Hepatocyte (in vitro differentiated cells): Measurements from ENCODE around the gene DAAM2. TPM values are rescaled to one million over a fixed set of nuclear protein-coding genes. Genes with fewer than 3 reads are reported as not detected.

ENCODE experiments used
- DNase-seq: peaks from one replicate; pipeline ENCODE4 v3.0.0-alpha.2; 2016; ENCODE audit warnings: low spot score
- H2AFZ ChIP-seq: fragments of 200-600 bp; sonication (generic); 2 replicates; pipeline ENCODE4 v1.6.0; 2016; ENCODE audit warnings: antibody characterized with exemption, mild to moderate bottlenecking
- H3K27ac ChIP-seq: fragments of 200-600 bp; sonication (generic); 2 replicates; pipeline ENCODE4 v1.5.1; 2016; ENCODE audit warnings: mild to moderate bottlenecking
- H3K27me3 ChIP-seq: fragments of 200-600 bp; sonication (generic); 2 replicates; pipeline ENCODE4 v1.6.1; 2016
- H3K36me3 ChIP-seq: fragments of 200-600 bp; sonication (generic); replicated peaks from 2 replicates; pipeline ENCODE4 v1.5.1; 2016; ENCODE audit warnings: low read depth; ENCODE audit not compliant: insufficient read depth
- H3K4me1 ChIP-seq: fragments of 200-600 bp; sonication (generic); 2 replicates; pipeline ENCODE4 v1.5.1; 2016; ENCODE audit warnings: mild to moderate bottlenecking, moderate library complexity; ENCODE audit not compliant: insufficient read depth
- H3K4me2 ChIP-seq: fragments of 200-600 bp; sonication (generic); 2 replicates; pipeline ENCODE4 v1.6.0; 2016
- H3K4me3 ChIP-seq: fragments of 200-600 bp; sonication (generic); 2 replicates; pipeline ENCODE4 v1.5.1; 2016; ENCODE audit warnings: mild to moderate bottlenecking
- H3K79me2 ChIP-seq: fragments of 200-600 bp; sonication (generic); 2 replicates; pipeline ENCODE4 v1.6.0; 2017; ENCODE audit warnings: mild to moderate bottlenecking
- H3K9me2 ChIP-seq: fragments of 200-600 bp; sonication (generic); replicated peaks from 2 replicates; pipeline ENCODE4 v1.6.0; 2017; ENCODE audit warnings: mild to moderate bottlenecking; ENCODE audit not compliant: insufficient read depth
- H3K9me3 ChIP-seq: fragments of 200-600 bp; sonication (generic); 2 replicates; pipeline ENCODE4 v1.5.1; 2016; ENCODE audit warnings: low read depth, mild to moderate bottlenecking
- H4K20me1 ChIP-seq: fragments of 200-600 bp; sonication (generic); 2 replicates; pipeline ENCODE4 v1.6.0; 2016; ENCODE audit warnings: mild to moderate bottlenecking; ENCODE audit not compliant: insufficient read depth, poor library complexity, severe bottlenecking
- EZH2 ChIP-seq: fragments of 200-600 bp; sonication (generic); IDR thresholded peaks from 2 replicates; pipeline ENCODE4 v1.6.1; 2016; ENCODE audit warnings: antibody characterized with exemption, mild to moderate bottlenecking, borderline replicate concordance
- EZH2phosphoT487 ChIP-seq: fragments of 200-600 bp; sonication (generic); IDR thresholded peaks from one replicate; pipeline ENCODE4 v1.6.1; 2018; ENCODE audit warnings: antibody characterized with exemption, mild to moderate bottlenecking, low read depth, moderate library complexity; ENCODE audit not compliant: unreplicated experiment, severe bottlenecking
- WGBS: methylation state at CpG from one replicate; pipeline ENCODE4 v1.1.6; 2016; ENCODE audit warnings: low lambda C conversion rate; ENCODE audit errors: missing lambda C conversion rate; 5-methylcytosine and 5-hydroxymethylcytosine counted together
- polyA plus RNA-seq: library from polyadenylated mRNA; unstranded; fragments of >200 nt; fragmentation: Nextera tagmentation; extraction: Ambion mirVana; gene quantifications from 2 replicates; pipeline ENCODE4 v1.2.1, GENCODE V29; 2016
- total RNA-seq: library from RNA; depleted of rRNA; stranded (reverse); fragments of >200 nt; gene quantifications from 2 replicates; pipeline ENCODE4 v1.2.3, GENCODE V29; 2014
- TF ChIP-seq, protein P1 (sequence below): fragments of 200-600 bp; sonication (generic); IDR thresholded peaks from 2 replicates; pipeline ENCODE4 v1.5.1; 2016; ENCODE audit warnings: antibody characterized with exemption, mild to moderate bottlenecking; ENCODE audit not compliant: poor library complexity

The DAAM2 gene
- total and polyA plus RNA-seq, 2 experiments from 2014 or later = 11.7 to 15.1 TPM

- Histone ChIP-seq H3K27me3 (no peaks in the 10 kb centered on the region), H3K4me1 (no peaks in the 10 kb centered on the region), H4K20me1 (no peaks in the 10 kb centered on the region), H3K4me3 (no peak overlapping the region), H3K9me3 (no peaks in the 10 kb centered on the region), H3K9me2 (no peaks in the 10 kb centered on the region), H2AFZ (no peak overlapping the region), H3K36me3 (no peaks in the 10 kb centered on the region), H3K79me2 (no peaks in the 10 kb centered on the region), H3K27ac (no peak overlapping the region), H3K4me2 (no peak overlapping the region)
- WGBS = 91% methylated on average over 19 of the region's 19 CpGs
- no peak for DNase-seq
- TF ChIP-seq EZH2 = no peak
- TF ChIP-seq, protein P1, sequence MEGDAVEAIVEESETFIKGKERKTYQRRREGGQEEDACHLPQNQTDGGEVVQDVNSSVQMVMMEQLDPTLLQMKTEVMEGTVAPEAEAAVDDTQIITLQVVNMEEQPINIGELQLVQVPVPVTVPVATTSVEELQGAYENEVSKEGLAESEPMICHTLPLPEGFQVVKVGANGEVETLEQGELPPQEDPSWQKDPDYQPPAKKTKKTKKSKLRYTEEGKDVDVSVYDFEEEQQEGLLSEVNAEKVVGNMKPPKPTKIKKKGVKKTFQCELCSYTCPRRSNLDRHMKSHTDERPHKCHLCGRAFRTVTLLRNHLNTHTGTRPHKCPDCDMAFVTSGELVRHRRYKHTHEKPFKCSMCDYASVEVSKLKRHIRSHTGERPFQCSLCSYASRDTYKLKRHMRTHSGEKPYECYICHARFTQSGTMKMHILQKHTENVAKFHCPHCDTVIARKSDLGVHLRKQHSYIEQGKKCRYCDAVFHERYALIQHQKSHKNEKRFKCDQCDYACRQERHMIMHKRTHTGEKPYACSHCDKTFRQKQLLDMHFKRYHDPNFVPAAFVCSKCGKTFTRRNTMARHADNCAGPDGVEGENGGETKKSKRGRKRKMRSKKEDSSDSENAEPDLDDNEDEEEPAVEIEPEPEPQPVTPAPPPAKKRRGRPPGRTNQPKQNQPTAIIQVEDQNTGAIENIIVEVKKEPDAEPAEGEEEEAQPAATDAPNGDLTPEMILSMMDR = no peak
- TF ChIP-seq EZH2phosphoT487 = no peak
Measured at GRCh38 chr6:39901670-39902069, 109.5 kb downstream of the DAAM2 start.

DNA sequence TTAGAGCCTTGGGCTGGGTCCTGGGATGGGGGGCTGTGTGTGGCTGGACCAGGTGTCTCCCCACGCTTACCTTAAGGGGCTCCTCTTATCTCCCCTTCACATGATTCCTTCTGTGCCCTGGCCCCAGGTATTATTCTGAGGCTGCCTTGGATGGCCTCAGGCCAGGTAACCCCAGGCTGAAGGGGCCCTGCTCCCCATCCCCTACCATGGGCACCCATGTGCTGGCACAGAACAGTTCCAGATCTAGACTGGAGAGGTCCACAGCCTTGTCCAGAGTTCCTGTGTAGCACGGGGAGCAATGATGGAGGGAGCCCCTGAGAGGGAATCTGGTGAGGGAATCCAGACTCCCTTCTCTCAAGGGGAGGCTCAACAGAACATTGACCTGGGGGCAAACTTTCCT, 110.0 kb downstream of the DAAM2 start:
- Histone ChIP-seq H3K4me3 (no peak overlapping the region), H3K4me2 (no peak overlapping the region), H3K4me1 (no peaks in the 10 kb centered on the region), H3K36me3 (no peaks in the 10 kb centered on the region), H4K20me1 (no peaks in the 10 kb centered on the region), H3K27me3 (no peaks in the 10 kb centered on the region), H3K9me2 (no peaks in the 10 kb centered on the region), H2AFZ (no peak overlapping the region), H3K9me3 (no peaks in the 10 kb centered on the region), H3K27ac (no peak overlapping the region), H3K79me2 (no peaks in the 10 kb centered on the region)
- DNase-seq = no peak
- TF ChIP-seq EZH2phosphoT487 (no peak), EZH2 (no peak)
- TF ChIP-seq, protein P1 = no peak
- 87% methylated on average over 2 of the region's 2 CpGs for WGBS

GRCh38 chr6:39902786-39903465, 110.8 kb downstream of the DAAM2 start:
- WGBS = 94% methylated on average over 4 of the region's 4 CpGs
- TF ChIP-seq EZH2 = no peak
- TF ChIP-seq EZH2phosphoT487 = no peak
- TF ChIP-seq, protein P1 = no peak
- Histone ChIP-seq H3K4me2 (no peak overlapping the region), H3K36me3 (no peaks in the 10 kb centered on the region), H3K9me3 (no peaks in the 10 kb centered on the region), H4K20me1 (no peaks in the 10 kb centered on the region), H3K4me3 (no peak overlapping the region), H2AFZ (no peak overlapping the region), H3K27me3 (no peaks in the 10 kb centered on the region), H3K9me2 (no peaks in the 10 kb centered on the region), H3K27ac (no peak overlapping the region), H3K79me2 (no peaks in the 10 kb centered on the region), H3K4me1 (no peaks in the 10 kb centered on the region)
- DNase-seq = no peak
